ENCODE data around the gene LRRK1. TPM values are rescaled to one million over a fixed set of nuclear protein-coding genes. Genes with fewer than 3 reads are reported as not detected.
A peak's percentile ranks its signal among the peaks of the same experiment; 100 is the strongest.

The LRRK1 gene
- polyA plus RNA-seq, 1 of the 3 experiments (the other 2 are of a cell fraction) = 6.9 TPM

DNA sequence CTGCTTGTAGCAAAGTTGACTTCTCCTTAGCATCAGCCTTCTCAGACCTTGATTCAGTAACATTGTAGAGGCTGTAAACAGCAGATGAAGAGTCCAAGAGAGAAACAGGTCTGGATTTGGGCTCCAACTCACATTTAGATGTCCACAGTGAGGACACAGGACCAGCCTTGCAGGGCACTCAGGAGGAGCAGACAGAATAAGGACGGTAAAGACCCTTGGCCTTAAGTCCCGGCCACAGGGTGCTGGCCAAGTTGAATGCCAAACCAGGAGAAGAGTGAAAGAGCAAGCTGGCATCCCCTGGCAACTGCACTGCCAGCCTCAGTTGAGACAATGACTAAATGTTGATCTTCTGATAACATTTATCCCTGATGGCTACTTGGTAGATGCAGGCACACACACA lies 136.3 kb downstream of the LRRK1 start:
- peak; percentile 5 for DNase-seq
- no peak overlapping the region for H2AFZ ChIP-seq (ENCODE audit: low read depth)
- H3K9ac ChIP-seq = no peak overlapping the region
- H3K4me2 ChIP-seq = no peak overlapping the region
- peaks cover 4 to 17% of the 10 kb centered on the region in 2 experiments for H3K36me3 ChIP-seq (replicated peaks in 1 of 2; ENCODE audit: control insufficient read depth in 1 of 2, insufficient read depth in 2 of 2, low read length in 1 of 2)
- H3K4me3 ChIP-seq (ENCODE audit: low read depth in 2 of 2, low read length in 1 of 2) = no peak overlapping the region
- no peaks in the 10 kb centered on the region for H3K79me2 ChIP-seq (ENCODE audit: insufficient read depth)
- ChIA-PET POLR2A (no interaction called here), CTCF (interaction anchor here (1.2 kb wide), 1 partner anchor 8 kb away, joined by 5 read pairs; no protein-coding TSS in a partner anchor)
- no peaks in the 10 kb centered on the region for H3F3A ChIP-seq (replicated peaks; ENCODE audit: insufficient read depth)
- WGBS (ENCODE audit: low lambda C conversion rate) = 83% methylated on average over 2 of the region's 2 CpGs
- TF ChIP-seq SIN3A (IDR thresholded peaks at IDR 0.05; ENCODE audit: borderline replicate concordance, low read depth, low read length) = no peak
- TF ChIP-seq REST (IDR thresholded peaks at IDR 0.05; ENCODE audit: low read depth, low read length) = no peak
- TF ChIP-seq SMC3 (IDR thresholded peaks at IDR 0.05; ENCODE audit: low read depth, low read length) = no peak
- TF ChIP-seq MXI1 (IDR thresholded peaks at IDR 0.05; ENCODE audit: low read depth, low read length) = no peak
- no peak for TF ChIP-seq FOXJ3 (CRISPR knock-in tag; IDR thresholded peaks at IDR 0.05)
- TF ChIP-seq, protein P1, sequence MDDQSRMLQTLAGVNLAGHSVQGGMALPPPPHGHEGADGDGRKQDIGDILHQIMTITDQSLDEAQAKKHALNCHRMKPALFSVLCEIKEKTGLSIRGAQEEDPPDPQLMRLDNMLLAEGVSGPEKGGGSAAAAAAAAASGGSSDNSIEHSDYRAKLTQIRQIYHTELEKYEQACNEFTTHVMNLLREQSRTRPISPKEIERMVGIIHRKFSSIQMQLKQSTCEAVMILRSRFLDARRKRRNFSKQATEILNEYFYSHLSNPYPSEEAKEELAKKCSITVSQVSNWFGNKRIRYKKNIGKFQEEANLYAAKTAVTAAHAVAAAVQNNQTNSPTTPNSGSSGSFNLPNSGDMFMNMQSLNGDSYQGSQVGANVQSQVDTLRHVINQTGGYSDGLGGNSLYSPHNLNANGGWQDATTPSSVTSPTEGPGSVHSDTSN (IDR thresholded peaks at IDR 0.05) = no peak
- TF ChIP-seq TAF1 (IDR thresholded peaks at IDR 0.05; ENCODE audit: borderline replicate concordance, low read depth, low read length) = no peak
- TF ChIP-seq, protein P2, sequence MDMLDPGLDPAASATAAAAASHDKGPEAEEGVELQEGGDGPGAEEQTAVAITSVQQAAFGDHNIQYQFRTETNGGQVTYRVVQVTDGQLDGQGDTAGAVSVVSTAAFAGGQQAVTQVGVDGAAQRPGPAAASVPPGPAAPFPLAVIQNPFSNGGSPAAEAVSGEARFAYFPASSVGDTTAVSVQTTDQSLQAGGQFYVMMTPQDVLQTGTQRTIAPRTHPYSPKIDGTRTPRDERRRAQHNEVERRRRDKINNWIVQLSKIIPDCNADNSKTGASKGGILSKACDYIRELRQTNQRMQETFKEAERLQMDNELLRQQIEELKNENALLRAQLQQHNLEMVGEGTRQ (IDR thresholded peaks at IDR 0.05; ENCODE audit: borderline replicate concordance, low read depth, low read length) = no peak
- no peak for TF ChIP-seq GABPA (IDR thresholded peaks at IDR 0.05; ENCODE audit: low read depth)
- no peak for TF ChIP-seq FOXM1 (IDR thresholded peaks at IDR 0.05; ENCODE audit: low read depth)
- no peak for TF ChIP-seq RFX5 (IDR thresholded peaks at IDR 0.05; ENCODE audit: low read length)
- no peaks in the 10 kb centered on the region; a peak in 1 of 4 replicates for H3K4me1 ChIP-seq (ENCODE audit: control insufficient read depth in 1 of 2, insufficient read depth in 2 of 2, low read depth in 1 of 2, low read length in 1 of 2)
- H3K9me2 ChIP-seq = no peaks in the 10 kb centered on the region
- H3K27ac ChIP-seq (ENCODE audit: low read depth in 2 of 2, low read length in 1 of 2) = no peak overlapping the region
- H4K20me1 ChIP-seq (ENCODE audit: insufficient read depth) = no peaks in the 10 kb centered on the region
- no peaks in the 10 kb centered on the region for H3K27me3 ChIP-seq (ENCODE audit: insufficient read depth)
- no peaks in the 10 kb centered on the region for H3K9me3 ChIP-seq
